ENCODE measurements around the gene HELT.
"Not testable (repeated sequence)": the region's sequence is repeated elsewhere in the genome, so short reads cannot be mapped to it uniquely, and the experiment has no call there.

HELT gene

GRCh38 chr4:185039508-185040273 lies 21.4 kb downstream of the HELT start:
- DNase-seq = peak; percentile 4

DNA sequence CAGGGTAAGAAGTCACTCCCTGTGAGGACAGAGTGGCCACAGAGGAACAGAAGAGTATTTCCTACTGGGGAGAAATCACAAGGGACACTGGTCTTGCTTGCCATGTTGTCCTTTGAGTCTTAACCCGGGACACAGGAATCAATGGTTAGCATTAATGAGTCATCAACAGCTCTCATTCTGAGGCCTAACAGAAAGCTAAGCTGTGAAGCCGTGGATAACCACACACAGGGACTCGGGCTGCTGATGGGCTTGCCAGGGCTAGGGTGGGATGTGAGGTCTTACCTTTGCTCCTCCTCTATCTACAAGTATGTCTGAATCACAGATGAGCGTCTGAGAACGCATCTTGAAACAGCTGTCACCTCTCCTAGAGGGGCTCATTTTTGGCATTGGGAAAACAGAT lies 22.2 kb downstream of the HELT start:
- DNase-seq = no peak

DNA sequence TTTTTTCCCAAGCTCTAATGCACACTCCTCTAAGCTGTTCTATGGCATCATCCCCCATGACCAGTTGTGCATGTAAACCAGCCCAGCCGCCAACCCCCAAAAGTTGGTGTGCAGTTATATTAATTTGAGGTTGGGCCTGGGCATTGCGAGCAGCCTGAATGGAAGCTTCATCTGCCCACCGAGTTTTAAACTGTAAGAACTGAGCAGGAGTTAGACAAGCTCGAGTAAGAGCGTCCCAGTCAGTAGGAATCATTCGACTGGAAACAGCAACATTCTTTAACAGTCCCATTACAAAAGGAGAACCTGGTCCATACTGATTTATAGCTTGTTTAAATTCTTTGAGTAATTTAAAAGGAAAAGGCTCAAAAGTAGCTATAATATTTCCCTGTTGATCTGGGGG lies 32.0 kb downstream of the HELT start:
- not testable (repeated sequence) for DNase-seq

GRCh38 chr4:185051283-185051682 lies 33.0 kb downstream of the HELT start:
- not testable (repeated sequence) for DNase-seq

DNA sequence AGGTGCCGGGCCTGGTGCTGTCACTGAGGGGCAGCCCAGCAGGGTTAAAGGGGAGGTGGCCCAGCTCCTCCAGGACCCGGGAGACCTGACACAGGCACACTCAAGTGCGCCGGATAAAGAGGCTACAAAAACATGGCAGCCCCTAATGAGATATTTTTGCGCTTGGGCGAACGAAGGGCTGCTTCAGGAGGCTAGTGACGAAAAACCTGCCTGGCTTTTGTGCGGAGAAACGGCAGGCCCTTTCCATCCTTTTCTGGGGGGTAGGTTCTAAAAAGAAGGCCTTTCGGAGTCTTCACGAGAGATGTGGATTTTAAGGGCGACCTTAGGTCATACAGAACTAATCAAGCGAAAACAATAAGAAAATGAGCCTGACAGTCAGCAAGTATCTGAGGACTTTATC lies 35.5 kb downstream of the HELT start:
- DNase-seq = no peak

DNA sequence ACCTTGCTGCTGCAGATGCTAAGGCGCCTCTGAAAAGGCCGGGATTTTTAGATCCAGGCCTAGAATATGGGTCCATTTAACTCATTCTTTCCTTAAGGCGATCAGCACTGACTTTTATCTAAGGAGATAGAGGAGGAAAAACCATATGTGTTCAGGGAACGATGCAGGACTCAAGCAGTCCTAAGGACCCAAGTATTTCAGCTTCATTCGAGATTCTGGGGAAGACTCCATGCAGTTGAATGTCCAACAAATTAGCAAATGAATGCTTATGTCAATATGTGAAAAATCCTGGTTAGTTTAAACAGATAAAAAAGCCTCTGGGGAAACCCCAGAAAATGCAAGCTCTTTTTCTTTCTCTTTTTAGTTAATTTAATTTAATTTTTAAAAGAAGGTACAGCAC lies 36.0 kb downstream of the HELT start:
- no peak for DNase-seq

DNA sequence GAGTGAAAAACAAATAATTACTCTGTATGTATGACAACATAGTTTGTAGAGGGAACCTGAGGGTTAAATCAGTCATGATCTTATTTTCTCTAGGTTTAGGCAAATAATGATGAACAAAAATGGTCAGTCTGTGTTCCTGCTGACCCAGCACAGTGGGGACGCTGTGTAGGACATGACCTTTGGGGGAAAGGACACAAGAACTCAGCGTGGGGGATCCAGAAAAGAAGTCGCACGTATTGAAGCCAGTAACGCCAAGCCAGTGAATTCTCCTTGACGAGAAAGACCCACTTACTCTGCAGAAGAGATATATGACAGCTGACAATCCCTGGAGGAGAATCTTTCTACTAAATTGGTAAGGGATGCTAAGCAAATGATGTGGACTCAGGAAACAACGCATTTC lies 36.6 kb downstream of the HELT start:
- DNase-seq = no peak

DNA sequence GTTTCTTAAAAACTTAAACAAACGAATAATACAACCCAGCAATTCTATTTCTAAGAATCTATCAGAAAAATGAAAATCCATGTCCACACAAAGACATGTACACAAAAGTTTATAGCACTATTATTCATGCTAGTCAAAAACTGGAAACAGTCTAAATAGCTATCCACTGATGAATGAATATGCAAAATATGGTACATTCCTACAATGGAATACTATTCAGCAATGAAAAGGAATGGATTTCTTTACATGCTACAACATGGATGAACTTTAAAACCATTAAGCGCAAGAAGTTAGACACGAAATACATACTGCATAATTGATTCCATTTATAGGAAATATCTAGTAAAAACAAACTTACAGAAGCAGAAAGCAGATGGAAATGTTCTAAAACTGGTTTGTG lies 43.3 kb downstream of the HELT start:
- no peak for DNase-seq

DNA sequence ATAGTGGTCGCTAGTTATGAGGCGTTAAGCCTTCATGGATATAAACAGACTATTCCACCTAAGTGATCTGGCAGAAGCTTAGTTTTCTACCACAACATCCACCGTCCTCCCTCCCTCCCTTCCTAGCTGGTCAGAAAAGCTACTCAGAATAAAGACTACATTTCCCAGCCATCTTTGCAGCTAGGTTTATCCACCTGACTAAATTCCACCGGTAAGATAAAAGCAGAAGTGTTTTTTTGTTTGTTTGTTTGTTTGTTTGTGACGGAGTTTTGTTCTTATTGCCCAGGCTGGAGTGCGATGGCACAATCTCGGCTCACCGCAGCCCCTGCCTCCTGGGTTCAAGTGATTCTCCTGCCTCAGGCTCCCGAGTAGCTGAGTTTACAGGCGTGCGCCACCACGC lies 44.3 kb downstream of the HELT start:
- no peak for DNase-seq

DNA sequence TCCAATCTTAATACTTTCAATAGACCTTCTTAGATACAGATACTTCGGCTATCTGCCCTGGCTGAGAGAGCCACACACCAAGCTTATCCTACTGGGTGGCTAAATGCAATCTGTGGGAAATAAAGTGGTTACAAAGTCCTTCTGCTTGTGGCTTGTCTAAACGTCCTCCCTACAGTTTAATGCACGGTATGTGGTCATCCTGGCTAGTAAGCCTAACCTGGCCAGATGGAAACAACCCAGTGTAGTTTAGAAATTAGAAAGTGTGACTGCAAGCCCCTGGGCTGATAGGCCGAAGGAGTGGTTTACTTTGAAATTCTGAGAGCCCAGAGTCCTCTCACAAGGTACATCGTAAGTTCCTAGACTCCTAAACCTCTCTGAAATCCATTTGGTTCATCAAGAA lies 47.9 kb downstream of the HELT start:
- DNase-seq = no peak

DNA sequence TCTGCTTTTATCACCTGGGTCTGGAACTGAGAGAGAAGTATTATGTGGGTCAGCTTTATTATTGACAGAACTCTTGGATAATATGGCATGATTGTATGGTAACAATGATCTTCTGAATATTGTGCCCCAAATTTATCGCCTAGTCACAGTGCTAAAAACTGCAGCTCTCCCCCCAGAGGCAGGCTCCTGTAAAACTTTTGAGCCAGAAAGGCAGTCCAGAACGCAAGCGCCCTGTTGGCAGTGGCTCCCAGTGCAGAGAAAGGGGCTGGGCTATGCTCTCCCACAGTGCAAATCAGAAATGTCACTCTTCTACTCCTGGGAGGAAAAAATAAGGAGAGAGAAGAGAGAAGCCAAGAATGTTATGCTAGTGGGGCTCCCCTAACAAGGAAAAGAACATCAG lies 50.5 kb downstream of the HELT start:
- no peak for DNase-seq

Measured in NCI-H2107 (cell line).